Measurements from ENCODE around the gene KSR2.

- TF ChIP-seq EZH2phosphoT487 (IDR thresholded peaks at IDR 0.05; ENCODE audit: borderline replicate concordance, low read depth, low read length) (no peak), CTCF (conservative IDR thresholded peaks at IDR 0.05; ENCODE audit: low read length) (no peak)
These were observed 79.7 kb downstream of the KSR2 start for GRCh38 chr12:117889098-117889497.

All from OCI-LY7 (cell line).